OCI-LY3 (cell line): ENCODE measurements around the gene GSTM2.

Source experiments
- H2AFZ ChIP-seq: fragments of 200-600, 300-600 bp; shearing (Covaris generic); 2 replicates; pipeline ENCODE4 v1.6.0; 2014; ENCODE audit warnings: antibody characterized with exemption, low read depth, low read length
- H3K27ac ChIP-seq: fragments of 200-600, 300-600 bp; sonication (generic); 2 replicates; pipeline ENCODE4 v1.5.1; 2014; ENCODE audit warnings: mild to moderate bottlenecking, low read length, moderate library complexity, mixed read lengths
- H3K27me3 ChIP-seq: fragments of 200-600, 300-600 bp; sonication (generic); 2 replicates; pipeline ENCODE4 v1.6.1; 2014; ENCODE audit warnings: low read depth, low read length, mixed read lengths
- H3K36me3 ChIP-seq: fragments of 200-600, 300-600 bp; sonication (generic); replicated peaks from 2 replicates; pipeline ENCODE3; 2014; ENCODE audit warnings: low read depth, low read length, mixed read lengths
- H3K4me1 ChIP-seq: fragments of 300-600, 200-600 bp; sonication (generic); 2 replicates; pipeline ENCODE4 v1.6.1; 2014; ENCODE audit warnings: low read length, mixed read lengths
- H3K4me2 ChIP-seq: fragments of 200-600, 300-600 bp; sonication (generic); 2 replicates; pipeline ENCODE4 v1.6.1; 2014; ENCODE audit warnings: low read length, mixed read lengths
- H3K4me3 ChIP-seq: fragments of 300-600, 200-600 bp; sonication (generic); 2 replicates; pipeline ENCODE4 v1.5.1; 2014; ENCODE audit warnings: antibody characterized with exemption, mild to moderate bottlenecking, low read length, moderate library complexity
- H3K79me2 ChIP-seq: fragments of 300-600, 200-600 bp; shearing (Covaris generic); 2 replicates; pipeline ENCODE4 v1.6.1; 2014; ENCODE audit warnings: mild to moderate bottlenecking, low read length, mixed read lengths
- H3K9ac ChIP-seq: fragments of 300-600, 200-600 bp; shearing (Covaris generic); 2 replicates; pipeline ENCODE4 v1.6.0; 2014; ENCODE audit warnings: mild to moderate bottlenecking, low read length, moderate library complexity
- H3K9me3 ChIP-seq: fragments of 200-600, 300-600 bp; shearing (Covaris generic); 2 replicates; pipeline ENCODE4 v1.6.1; 2014; ENCODE audit warnings: low read length, mixed read lengths; ENCODE audit not compliant: insufficient read depth
- H4K20me1 ChIP-seq: fragments of 200-600, 300-600 bp; sonication (generic); 2 replicates; pipeline ENCODE4 v1.6.1; 2016; ENCODE audit warnings: low read length, mixed read lengths; ENCODE audit not compliant: insufficient read depth
- EZH2phosphoT487 ChIP-seq: fragments of 200-600 bp; shearing (Covaris generic); IDR thresholded peaks from 2 replicates; pipeline ENCODE4 v1.6.1; 2018; ENCODE audit warnings: antibody characterized with exemption, mixed run types, low read depth
- TF ChIP-seq, protein P1 (sequence below): fragments of 200-600, 300-600 bp; sonication (generic); IDR thresholded peaks from 2 replicates; pipeline ENCODE4 v1.5.1; 2014; ENCODE audit warnings: antibody characterized with exemption, low read length, low read depth

Gene GSTM2

DNA sequence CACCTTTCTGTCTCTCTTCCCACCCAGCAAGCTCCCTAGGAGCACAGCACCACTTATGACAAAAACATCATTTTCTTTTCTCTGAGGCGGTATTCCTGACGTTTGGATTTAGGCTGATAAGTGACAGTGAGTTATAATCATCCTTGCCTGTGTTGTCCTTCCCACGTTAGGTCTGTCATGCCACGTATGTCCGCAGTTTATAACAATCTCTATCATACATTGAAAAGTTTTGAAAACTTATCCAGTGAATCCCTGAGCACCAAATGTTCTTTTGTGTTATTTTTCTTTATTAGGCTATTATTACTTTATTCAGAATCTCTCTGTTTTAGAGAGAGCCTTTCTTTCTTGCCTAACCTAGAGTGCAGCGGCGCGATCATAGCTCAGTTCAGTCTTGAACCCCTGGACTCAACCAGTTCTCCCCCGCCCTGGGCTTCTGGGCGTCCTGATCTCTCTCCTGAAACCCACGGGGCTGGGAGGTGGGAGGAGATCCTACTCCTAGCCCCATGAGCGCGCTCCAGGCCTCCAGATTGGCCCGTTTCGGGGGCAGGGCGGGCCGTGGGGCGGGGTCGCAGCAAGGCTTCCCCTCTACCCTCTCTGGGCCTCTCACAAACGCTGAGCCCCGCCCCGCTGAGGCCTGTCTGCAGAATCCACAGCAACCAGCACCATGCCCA, at the start of gene GSTM2:
TSS of gene GSTM2 (plus strand) at position 606 of the 671 bp plus-strand sequence. CDS start at position 665, 59 bp downstream.
- H3K79me2 ChIP-seq = no peaks in the 10 kb centered on the region
- H3K27me3 ChIP-seq = no peaks in the 10 kb centered on the region
- H3K4me2 ChIP-seq = peak within 1 kb of the TSS; percentile 96
- peak within 1 kb of the TSS; percentile 81 for H3K4me3 ChIP-seq
- H3K9ac ChIP-seq = peak within 1 kb of the TSS; percentile 54
- H3K9me3 ChIP-seq = no peaks in the 10 kb centered on the region
- H3K36me3 ChIP-seq = no peaks in the 10 kb centered on the region
- peak within 1 kb of the TSS; percentile 86 for H2AFZ ChIP-seq
- H4K20me1 ChIP-seq = no peaks in the 10 kb centered on the region
- H3K4me1 ChIP-seq = peaks cover 15% of the 10 kb centered on the region
- no peak within 1 kb of the TSS for H3K27ac ChIP-seq
- TF ChIP-seq EZH2phosphoT487 = no peak
- TF ChIP-seq, protein P1, sequence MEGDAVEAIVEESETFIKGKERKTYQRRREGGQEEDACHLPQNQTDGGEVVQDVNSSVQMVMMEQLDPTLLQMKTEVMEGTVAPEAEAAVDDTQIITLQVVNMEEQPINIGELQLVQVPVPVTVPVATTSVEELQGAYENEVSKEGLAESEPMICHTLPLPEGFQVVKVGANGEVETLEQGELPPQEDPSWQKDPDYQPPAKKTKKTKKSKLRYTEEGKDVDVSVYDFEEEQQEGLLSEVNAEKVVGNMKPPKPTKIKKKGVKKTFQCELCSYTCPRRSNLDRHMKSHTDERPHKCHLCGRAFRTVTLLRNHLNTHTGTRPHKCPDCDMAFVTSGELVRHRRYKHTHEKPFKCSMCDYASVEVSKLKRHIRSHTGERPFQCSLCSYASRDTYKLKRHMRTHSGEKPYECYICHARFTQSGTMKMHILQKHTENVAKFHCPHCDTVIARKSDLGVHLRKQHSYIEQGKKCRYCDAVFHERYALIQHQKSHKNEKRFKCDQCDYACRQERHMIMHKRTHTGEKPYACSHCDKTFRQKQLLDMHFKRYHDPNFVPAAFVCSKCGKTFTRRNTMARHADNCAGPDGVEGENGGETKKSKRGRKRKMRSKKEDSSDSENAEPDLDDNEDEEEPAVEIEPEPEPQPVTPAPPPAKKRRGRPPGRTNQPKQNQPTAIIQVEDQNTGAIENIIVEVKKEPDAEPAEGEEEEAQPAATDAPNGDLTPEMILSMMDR = no peak

DNA sequence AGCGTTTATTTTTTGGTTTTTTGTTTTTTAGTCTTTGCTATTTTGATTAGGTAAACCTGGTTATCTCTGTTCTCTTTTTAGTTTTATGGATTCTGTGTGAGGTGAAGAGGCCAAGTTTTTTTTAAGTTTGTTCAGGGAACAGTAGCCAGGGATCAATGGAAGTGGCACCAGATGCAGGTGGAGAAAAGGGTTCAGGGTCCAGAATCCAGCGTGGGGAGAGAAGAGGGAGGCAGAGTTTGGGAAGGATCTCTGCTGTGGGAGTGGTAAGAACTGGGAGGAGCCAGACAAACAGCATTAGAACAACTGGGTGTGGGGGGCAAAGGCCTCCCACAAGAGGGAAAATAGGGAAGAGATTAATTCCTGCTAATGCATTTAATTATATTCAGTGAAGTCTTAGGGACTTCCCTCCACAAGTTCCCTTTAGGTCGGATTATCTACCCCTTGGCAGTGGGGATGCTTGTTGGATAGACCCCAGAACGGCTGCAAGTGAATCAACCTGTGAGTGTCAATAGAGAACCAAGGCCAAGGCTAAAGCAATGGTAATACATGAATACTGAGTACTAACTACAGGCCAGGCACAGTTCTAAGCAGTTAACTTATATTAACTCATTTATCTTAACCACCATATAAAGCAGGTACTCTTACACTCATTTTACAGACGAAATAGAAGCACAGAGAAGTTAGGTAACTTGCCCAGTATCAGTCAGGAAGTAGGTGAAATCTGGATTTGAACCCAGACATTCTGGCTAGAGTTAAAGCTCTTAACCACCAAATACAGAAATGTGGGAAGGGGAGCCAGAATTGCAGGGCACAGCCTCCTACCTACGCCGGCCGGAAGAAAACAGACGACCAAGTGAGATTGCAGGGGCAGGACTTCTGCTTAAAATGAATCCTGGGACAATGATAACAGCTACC, 48.9 kb upstream of the GSTM2 start:
- peak overlapping the region; percentile 92 for H2AFZ ChIP-seq
- H3K4me2 ChIP-seq = peak overlapping the region; percentile 92
- no peaks in the 10 kb centered on the region for H3K27me3 ChIP-seq
- H3K79me2 ChIP-seq = peaks cover 43% of the 10 kb centered on the region
- TF ChIP-seq, protein P1 = no peak
- no peak for TF ChIP-seq EZH2phosphoT487
- H3K36me3 ChIP-seq = no peaks in the 10 kb centered on the region
- peak overlapping the region; percentile 97 for H3K9ac ChIP-seq
- no peaks in the 10 kb centered on the region for H3K9me3 ChIP-seq
- H3K27ac ChIP-seq = peak overlapping the region; percentile 54
- H3K4me3 ChIP-seq = peak overlapping the region; percentile 100
- H3K4me1 ChIP-seq = peaks cover 17% of the 10 kb centered on the region
- H4K20me1 ChIP-seq = peaks cover 7% of the 10 kb centered on the region; the same call in 1 of the 2 replicates

GRCh38 chr1:109619576-109620400, 48.1 kb upstream of the GSTM2 start, which contains the start of the genes AMPD2 and GNAT2:
TSS of gene AMPD2 (plus strand) at chr1:109619837. CDS start at chr1:109621176, 1,339 bp downstream.
TSS of gene GNAT2 (minus strand) at chr1:109619616. CDS start at chr1:109612870, 6,746 bp downstream.
- Histone ChIP-seq H3K36me3 (no peaks in the 10 kb centered on the region), H3K27me3 (no peaks in the 10 kb centered on the region), H3K4me2 (peak within 1 kb of the TSS; percentile 92), H3K27ac (peak within 1 kb of the TSS; percentile 54), H3K4me3 (peak within 1 kb of the TSS; percentile 100), H3K4me1 (peaks cover 17% of the 10 kb centered on the region), H3K9ac (peak within 1 kb of the TSS; percentile 97), H4K20me1 (peaks cover 7% of the 10 kb centered on the region; the same call in 1 of the 2 replicates), H2AFZ (peak within 1 kb of the TSS; percentile 92), H3K79me2 (peaks cover 49% of the 10 kb centered on the region), H3K9me3 (no peaks in the 10 kb centered on the region)
- TF ChIP-seq, protein P1 = no peak
- no peak for TF ChIP-seq EZH2phosphoT487
